Neural progenitor cell (in vitro differentiated cells): ENCODE measurements around the gene RTKN2. TPM values are rescaled to one million over a fixed set of nuclear protein-coding genes. Genes with fewer than 3 reads are reported as not detected.

Experiments
- DNase-seq: peaks from one replicate; pipeline ENCODE4 v3.0.0-alpha.2; 2016; ENCODE audit warnings: low spot score
- H2AFZ ChIP-seq: fragments of 200-600 bp; sonication (generic); replicated peaks from 2 replicates; pipeline ENCODE4 v1.6.1; 2016; ENCODE audit warnings: antibody characterized with exemption
- H3F3A ChIP-seq: fragments of 200-600 bp; sonication (generic); 2 replicates; pipeline ENCODE4 v1.6.1; 2016; ENCODE audit warnings: antibody characterized with exemption, low read depth
- H3K27ac ChIP-seq: fragments of 200-600 bp; sonication (generic); 2 replicates; pipeline ENCODE4 v1.5.1; 2016; ENCODE audit warnings: mild to moderate bottlenecking
- H3K27me3 ChIP-seq: fragments of 200-600 bp; sonication (generic); 2 replicates; pipeline ENCODE4 v1.6.1; 2016; ENCODE audit warnings: mild to moderate bottlenecking, moderate library complexity
- H3K36me3 ChIP-seq: fragments of 200-600 bp; sonication (generic); 2 replicates; pipeline ENCODE4 v1.5.1; 2016
- H3K4me1 ChIP-seq: fragments of 200-600 bp; sonication (generic); 2 replicates; pipeline ENCODE4 v1.6.1; 2016; ENCODE audit warnings: mixed run types
- H3K4me2 ChIP-seq: fragments of 200-600 bp; sonication (generic); 2 replicates; pipeline ENCODE4 v1.6.1; 2016
- H3K4me3 ChIP-seq: fragments of 200-600 bp; sonication (generic); 2 replicates; pipeline ENCODE4 v1.5.1; 2016
- H3K79me2 ChIP-seq: fragments of 200-600 bp; sonication (generic); 2 replicates; pipeline ENCODE4 v1.6.1; 2016; ENCODE audit warnings: low read depth
- H3K9ac ChIP-seq: fragments of 200-600 bp; sonication (generic); 2 replicates; pipeline ENCODE4 v1.6.1; 2016
- H3K9me3 ChIP-seq: fragments of 200-600 bp; sonication (generic); 2 replicates; pipeline ENCODE4 v1.5.1; 2016; ENCODE audit warnings: low read depth
- H4K20me1 ChIP-seq: fragments of 200-600 bp; sonication (generic); 2 replicates; pipeline ENCODE4 v1.6.1; 2016; ENCODE audit warnings: low read depth
- H3K27ac Mint-ChIP-seq: 3 replicates; pipeline ENCODE4 v1.8.0; 2021; ENCODE audit warnings: mixed read lengths
- H3K27me3 Mint-ChIP-seq: 2 replicates; pipeline ENCODE4 v1.8.0; 2022; ENCODE audit warnings: low read depth, mild to moderate bottlenecking, inconsistent platforms, moderate library complexity, mixed read lengths; ENCODE audit not compliant: insufficient read depth
- H3K36me3 Mint-ChIP-seq: 3 replicates; pipeline ENCODE4 v1.8.0; 2021; ENCODE audit warnings: mixed read lengths
- H3K4me1 Mint-ChIP-seq: 3 replicates; pipeline ENCODE4 v1.8.0; 2021; ENCODE audit warnings: mixed read lengths
- H3K4me3 Mint-ChIP-seq: 3 replicates; pipeline ENCODE4 v1.8.0; 2021; ENCODE audit warnings: mild to moderate bottlenecking, moderate library complexity, mixed read lengths
- H3K9me3 Mint-ChIP-seq: 3 replicates; pipeline ENCODE4 v1.8.0; 2020; ENCODE audit warnings: mixed read lengths
- CTCF ChIP-seq: fragments of 200-600 bp; sonication (generic); IDR thresholded peaks from 2 replicates; pipeline ENCODE4 v1.5.1; 2017; ENCODE audit warnings: antibody characterized with exemption, mild to moderate bottlenecking
- EZH2 ChIP-seq: fragments of 200-600 bp; sonication (generic); IDR thresholded peaks from 2 replicates; pipeline ENCODE4 v1.6.1; 2017; ENCODE audit warnings: antibody characterized with exemption, mild to moderate bottlenecking, moderate library complexity
- EZH2phosphoT487 ChIP-seq: fragments of 200-600 bp; sonication (generic); IDR thresholded peaks from 2 replicates; pipeline ENCODE4 v1.6.1; 2017; ENCODE audit warnings: antibody characterized with exemption
- total RNA-seq: library from RNA; depleted of rRNA; stranded (reverse); fragments of >200 nt; gene quantifications from 2 replicates; pipeline ENCODE4 v1.2.3, GENCODE V29; 2015; ENCODE audit warnings: low replicate concordance

The RTKN2 gene
- total RNA-seq, 1 donor from 2014 or later: 65.9 TPM

DNA sequence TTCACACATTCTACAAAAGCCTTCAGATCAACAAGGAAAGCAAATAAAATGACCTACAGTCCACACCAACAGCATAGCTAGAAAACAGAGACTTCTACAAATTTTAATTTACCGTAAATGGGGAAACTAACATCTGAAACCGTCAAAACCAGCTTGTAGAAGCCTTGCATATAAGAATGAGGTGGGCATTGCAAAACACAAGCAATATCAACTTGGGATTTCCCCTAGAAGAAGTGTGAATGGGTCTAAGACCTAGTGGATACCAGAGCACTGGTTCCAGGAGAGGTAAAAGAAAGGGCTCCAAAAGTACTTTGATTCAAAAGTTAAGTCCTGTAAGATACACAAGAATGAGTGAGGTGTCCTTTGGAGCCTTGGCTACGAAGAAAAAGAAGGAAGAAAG is 18.7 kb downstream of the RTKN2 start:
- Histone ChIP-seq H3K27ac (no peak overlapping the region), H3K4me2 (no peak overlapping the region), H3K79me2 (peaks cover 84% of the 10 kb centered on the region), H2AFZ (no peak overlapping the region), H3K4me3 (no peak overlapping the region), H3K27me3 (no peaks in the 10 kb centered on the region), H3K9me3 (no peaks in the 10 kb centered on the region), H3K4me1 (no peaks in the 10 kb centered on the region), H3F3A (peaks cover 11% of the 10 kb centered on the region), H3K36me3 (peaks cover 6% of the 10 kb centered on the region), H4K20me1 (peaks cover 10% of the 10 kb centered on the region), H3K9ac (no peak overlapping the region)
- no peaks in the 10 kb centered on the region for H3K27me3 Mint-ChIP-seq
- H3K36me3 Mint-ChIP-seq: peaks cover 14% of the 10 kb centered on the region
- no peak for DNase-seq
- TF ChIP-seq EZH2 (no peak), EZH2phosphoT487 (no peak), CTCF (no peak)
- H3K27ac Mint-ChIP-seq: no peak overlapping the region
- H3K4me1 Mint-ChIP-seq: peaks cover 5% of the 10 kb centered on the region
- no peaks in the 10 kb centered on the region for H3K9me3 Mint-ChIP-seq
- H3K4me3 Mint-ChIP-seq: no peak overlapping the region

DNA sequence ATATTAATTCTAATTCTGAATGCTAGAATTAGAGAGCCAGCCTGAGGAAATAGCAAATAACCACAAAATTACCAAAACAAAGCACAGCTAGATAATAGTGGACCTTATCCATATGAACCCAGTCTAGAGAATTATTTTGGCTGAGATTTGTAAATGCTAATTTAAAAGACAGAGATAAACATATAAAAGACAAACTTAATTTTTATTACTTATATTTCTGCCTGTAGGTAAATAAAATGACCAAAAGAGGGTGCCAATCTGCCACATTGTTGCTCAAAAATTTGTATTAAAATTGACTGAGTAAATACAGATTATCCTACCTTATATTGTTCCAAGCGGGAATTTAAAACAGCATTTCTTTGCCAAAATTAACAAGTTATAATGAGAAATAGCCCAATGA is 20.2 kb downstream of the RTKN2 start:
- Histone ChIP-seq H4K20me1 (peaks cover 10% of the 10 kb centered on the region), H3K4me3 (no peak overlapping the region), H3F3A (peaks cover 12% of the 10 kb centered on the region), H3K9ac (no peak overlapping the region), H3K36me3 (no peaks in the 10 kb centered on the region), H3K4me2 (no peak overlapping the region), H3K4me1 (no peaks in the 10 kb centered on the region), H2AFZ (no peak overlapping the region), H3K9me3 (no peaks in the 10 kb centered on the region), H3K27ac (no peak overlapping the region), H3K27me3 (no peaks in the 10 kb centered on the region), H3K79me2 (peaks cover 73% of the 10 kb centered on the region)
- Mint-ChIP-seq H3K9me3 (no peaks in the 10 kb centered on the region), H3K36me3 (peaks cover 4% of the 10 kb centered on the region), H3K27me3 (no peaks in the 10 kb centered on the region), H3K27ac (no peak overlapping the region), H3K4me1 (peaks cover 2% of the 10 kb centered on the region), H3K4me3 (no peak overlapping the region)
- TF ChIP-seq EZH2: no peak
- TF ChIP-seq EZH2phosphoT487: no peak
- TF ChIP-seq CTCF: peak; percentile 22
- no peak for DNase-seq

GRCh38 chr10:62244785-62245467 is 23.7 kb downstream of the RTKN2 start:
- Mint-ChIP-seq H3K27ac (no peak overlapping the region), H3K4me1 (peaks cover 2% of the 10 kb centered on the region), H3K9me3 (no peaks in the 10 kb centered on the region), H3K4me3 (no peak overlapping the region), H3K36me3 (no peaks in the 10 kb centered on the region), H3K27me3 (peaks cover 2% of the 10 kb centered on the region)
- Histone ChIP-seq H4K20me1 (peaks cover 6% of the 10 kb centered on the region), H3F3A (peaks cover 12% of the 10 kb centered on the region), H3K79me2 (peaks cover 38% of the 10 kb centered on the region), H3K36me3 (no peaks in the 10 kb centered on the region), H3K27ac (no peak overlapping the region), H3K27me3 (no peaks in the 10 kb centered on the region), H3K4me1 (no peaks in the 10 kb centered on the region), H3K4me2 (no peak overlapping the region), H3K4me3 (no peak overlapping the region), H3K9ac (no peak overlapping the region), H2AFZ (no peak overlapping the region), H3K9me3 (no peaks in the 10 kb centered on the region)
- DNase-seq: peak; percentile 60
- peak; percentile 91 for TF ChIP-seq CTCF
- no peak for TF ChIP-seq EZH2phosphoT487
- no peak for TF ChIP-seq EZH2
